GM13977 (cell line): ENCODE measurements around the gene STK11.

Experiments used
- DNase-seq: peaks from one replicate; pipeline ENCODE4 v3.0.0; 2012; ENCODE audit warnings: low spot score
- CTCF ChIP-seq: IDR thresholded peaks from 2 replicates; pipeline ENCODE4 v1.5.1; 2012; ENCODE audit warnings: mild to moderate bottlenecking, control low read depth; ENCODE audit not compliant: insufficient read depth; ENCODE audit errors: extremely low read depth, missing control alignments
- in situ Hi-C: fragments of 300-500 bp; cut with MboI; formaldehyde crosslinking; loops from one replicate; pipeline ENCODE4 v1.12.0; 2022; ENCODE audit warnings: low sequenced_read_pairs, low pct_unique_long_range_greater_than_20kb, mixed read lengths, inconsistent platforms; ENCODE audit not compliant: unreplicated experiment

Gene STK11

DNA sequence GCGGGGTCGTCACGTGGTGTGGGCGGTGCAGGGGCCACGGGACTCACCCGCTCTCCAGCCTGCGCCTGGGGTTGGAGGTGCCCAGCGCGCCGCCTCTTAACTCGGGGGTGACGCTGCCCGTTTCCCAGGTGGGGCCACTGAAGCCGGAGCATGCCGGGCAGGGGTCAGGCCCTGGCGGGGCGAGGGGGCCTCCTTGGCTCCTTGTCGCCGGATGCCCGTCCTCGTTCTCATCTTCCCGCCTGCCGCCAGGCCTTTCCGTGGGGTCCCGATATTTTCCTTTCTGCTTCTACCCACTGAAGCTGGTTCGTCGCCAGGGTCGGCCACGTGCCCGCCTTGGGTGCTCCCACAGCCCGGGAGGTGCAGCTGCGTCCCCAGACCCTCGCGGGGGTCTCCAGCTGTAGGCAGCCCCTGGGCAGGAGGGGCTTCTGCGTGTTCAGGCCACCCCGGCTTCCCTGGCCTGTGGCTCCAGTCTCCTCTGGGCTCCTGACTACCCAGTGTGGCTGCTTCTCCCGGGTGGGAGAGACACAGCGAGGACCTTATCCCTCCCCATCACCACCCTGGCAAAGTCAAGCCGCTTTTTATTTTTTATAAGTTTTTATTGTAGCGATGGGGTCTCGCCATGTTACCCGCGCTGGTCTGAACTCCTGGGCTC is 70.5 kb downstream of the STK11 start:
- DNase-seq: no peak
- TF ChIP-seq CTCF: no peak
- in situ Hi-C loops: loop anchor here (25.0 kb wide), 1 partner anchor 111 kb away; the partner anchor contains the start of gene NDUFS7

- DNase-seq: no peak
- in situ Hi-C loops: loop anchor here (25.0 kb wide), 1 partner anchor 111 kb away; the partner anchor contains the start of gene NDUFS7
- no peak for TF ChIP-seq CTCF
Measured at GRCh38 chr19:1276628-1277022, 71.0 kb downstream of the STK11 start.

DNA sequence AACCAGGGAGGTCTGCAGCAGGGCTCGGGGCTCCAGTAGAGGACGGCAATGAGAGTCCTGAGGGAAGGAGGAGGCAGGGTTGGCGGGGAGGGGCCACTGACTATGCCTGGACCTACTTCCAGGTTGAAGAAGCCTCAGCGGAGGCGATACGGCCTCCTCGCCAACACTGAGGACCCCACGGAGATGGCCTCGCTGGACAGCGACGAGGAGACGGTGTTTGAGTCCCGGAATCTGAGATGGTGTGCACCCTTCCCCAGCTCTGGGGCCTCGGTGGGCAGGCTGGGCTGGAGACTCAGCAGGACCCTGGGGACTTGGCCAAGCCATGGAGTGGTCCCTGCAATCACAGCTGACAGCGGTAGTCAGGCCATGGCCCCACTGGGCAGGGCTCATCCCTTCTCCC is 71.5 kb downstream of the STK11 start:
- in situ Hi-C loops: loop anchor here (25.0 kb wide), 1 partner anchor 110 kb away; the partner anchor contains the start of gene NDUFS7

More for the DNA sequence above, 71.5 kb downstream of the STK11 start:
- TF ChIP-seq CTCF: no peak
- DNase-seq: no peak
